ENCODE results near the gene OAF. TPM values are rescaled to one million over a fixed set of nuclear protein-coding genes. Genes with fewer than 3 reads are reported as not detected.

OAF gene
- total and polyA plus RNA-seq, 9 of the 15 experiments (the other 6 are each of a cell fraction or from before 2014, with no cell fraction given): 1.1 to 21.6 (median 7.5) TPM

GRCh38 chr11:120168960-120169681 is 41.7 kb upstream of the OAF start (continued):
- TF ChIP-seq UBTF (IDR thresholded peaks at IDR 0.05; ENCODE audit: borderline replicate concordance in 1 of 2, low read depth in 2 of 2, low read length in 2 of 2): 0 out of 4 replicates have a peak, but pooled peaks of 1 of the 2 experiments have one; percentile 31
- no peak for TF ChIP-seq WHSC1 (IDR thresholded peaks at IDR 0.05; ENCODE audit: low read length)
- no peak for TF ChIP-seq ZNF12 (CRISPR knock-in tag; IDR thresholded peaks at IDR 0.05)
- TF ChIP-seq ZEB2 (IDR thresholded peaks at IDR 0.05): no peak
- no peak for TF ChIP-seq XRCC4 (IDR thresholded peaks at IDR 0.05; ENCODE audit: extremely low read depth, insufficient read depth, insufficient read length)
- no peak for TF ChIP-seq RBM22 (IDR thresholded peaks at IDR 0.05; ENCODE audit: low read depth, low read length, poor library complexity, severe bottlenecking)
- no peak for TF ChIP-seq ARHGAP35 (IDR thresholded peaks at IDR 0.05; ENCODE audit: partially characterized antibody)
- TF ChIP-seq NFIX (CRISPR knock-in tag; IDR thresholded peaks at IDR 0.05; ENCODE audit: low read depth): no peak
- TF ChIP-seq SUPT5H (IDR thresholded peaks at IDR 0.05): no peak
- no peak for TF ChIP-seq MCM7 (IDR thresholded peaks at IDR 0.05)
- TF ChIP-seq TAF15 (IDR thresholded peaks at IDR 0.05; ENCODE audit: low read depth, low read length): no peak
- TF ChIP-seq STAG1 (CRISPR knock-in tag; IDR thresholded peaks at IDR 0.05; ENCODE audit: borderline replicate concordance): no peak; the same call in 1 of the 2 replicates
- TF ChIP-seq RAD21 (CRISPR knock-in tag; conservative IDR thresholded peaks at IDR 0.05 in 1 of 2, IDR thresholded peaks at IDR 0.05 in 1 of 2): peak; percentile 54 to 62
- no peak for TF ChIP-seq LARP7 (IDR thresholded peaks at IDR 0.05)
- TF ChIP-seq MGA (IDR thresholded peaks at IDR 0.05): 0 out of 2 replicates have a peak, but pooled peaks have one; percentile 25

Data from K562 (cell line).